HG02571 (cell line): ENCODE measurements around the gene CNMD.
A peak's percentile ranks its signal among the peaks of the same experiment; 100 is the strongest.
"Not testable (repeated sequence)": the region's sequence is repeated elsewhere in the genome, so short reads cannot be mapped to it uniquely, and the experiment has no call there.

Source experiments
- ATAC-seq: cut with Tn5 transposase; IDR thresholded peaks from one replicate; pipeline ENCODE4 v1.9.1; 2021; ENCODE audit warnings: mild to moderate bottlenecking, moderate library complexity; ENCODE audit not compliant: unreplicated experiment

Gene CNMD

DNA sequence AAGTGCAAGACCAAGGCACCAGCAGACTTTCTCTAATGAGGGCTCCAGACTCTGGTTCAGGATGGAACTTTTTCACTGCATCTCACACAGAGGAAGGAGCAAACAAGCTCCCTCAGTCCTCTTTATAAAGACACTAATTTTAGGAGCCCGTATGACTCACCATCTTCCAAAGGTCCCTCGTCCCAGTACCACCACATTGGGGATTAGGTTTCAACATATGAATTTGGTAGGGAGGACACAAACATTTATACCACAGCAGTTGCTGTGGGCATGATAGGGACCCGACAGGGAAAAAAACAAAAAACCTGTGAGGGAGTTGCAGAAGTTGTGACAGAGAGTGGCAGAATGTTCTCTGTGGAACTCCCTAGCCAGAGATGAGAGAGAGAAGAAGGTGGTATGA, 6.5 kb upstream of the CNMD start:
- no peak for ATAC-seq

DNA sequence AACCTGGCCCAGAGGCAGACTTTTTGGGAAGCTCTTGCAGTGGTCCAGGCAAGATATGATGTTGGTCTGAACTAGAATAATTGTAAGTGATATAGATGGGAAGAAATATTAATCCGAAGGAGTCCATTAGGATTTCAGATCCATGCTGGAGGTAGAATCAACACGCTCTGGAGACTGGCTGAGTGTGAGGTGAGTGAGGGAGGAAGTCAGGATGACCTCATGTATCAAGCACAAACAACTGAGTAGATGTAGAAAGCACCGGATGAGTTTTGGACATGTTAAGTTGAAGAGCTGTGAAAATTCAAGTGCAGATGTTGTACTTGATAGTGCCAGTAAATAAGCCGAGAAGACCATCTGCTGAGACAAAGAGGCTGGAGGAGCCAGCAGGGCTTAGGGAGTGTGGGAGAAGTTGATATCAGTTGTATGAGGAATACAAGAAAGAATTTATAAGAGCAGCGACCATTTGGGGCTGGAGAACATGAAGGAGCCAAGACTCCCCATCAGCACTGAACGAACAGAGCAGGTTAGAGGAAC, 5.3 kb upstream of the CNMD start:
- ATAC-seq = no peak

DNA sequence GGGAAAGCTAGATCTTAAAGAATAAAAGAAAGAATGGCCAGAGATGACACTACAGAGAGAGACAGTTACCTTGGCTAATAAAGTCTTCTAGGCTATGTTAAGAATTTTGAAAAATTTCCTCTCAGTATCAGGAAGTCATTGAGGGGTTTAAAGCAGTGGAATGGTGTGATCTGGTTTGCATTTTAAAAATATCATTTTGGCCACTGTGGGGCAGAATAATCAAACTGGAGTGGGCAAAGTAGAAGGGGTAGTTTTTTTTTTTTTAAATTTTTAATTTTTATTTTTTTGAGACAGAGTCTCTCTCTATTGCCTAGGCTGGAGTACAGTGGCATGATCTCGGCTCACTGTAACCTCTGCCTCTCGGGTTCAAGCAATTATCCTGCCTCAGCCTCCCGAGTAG, 4.4 kb upstream of the CNMD start:
- no peak for ATAC-seq

DNA sequence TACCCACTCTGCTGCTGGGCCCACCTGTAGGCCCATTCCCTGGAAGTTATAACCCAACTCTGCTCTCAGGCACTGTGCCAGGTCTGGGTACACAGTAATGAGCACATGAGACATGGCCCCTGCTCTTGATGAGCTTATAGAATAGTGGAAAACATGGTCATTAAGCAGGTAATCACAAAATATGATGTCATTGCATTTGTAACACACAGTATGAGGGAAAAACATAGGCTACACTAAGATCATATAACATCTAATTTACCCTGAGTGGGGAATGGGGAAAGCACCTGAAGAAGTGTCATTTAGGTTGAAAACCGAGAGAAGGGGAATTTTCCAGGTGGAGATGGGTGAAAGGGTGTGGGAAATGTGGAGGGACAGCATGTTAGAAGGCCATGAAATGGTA, 3.9 kb upstream of the CNMD start:
- no peak for ATAC-seq

DNA sequence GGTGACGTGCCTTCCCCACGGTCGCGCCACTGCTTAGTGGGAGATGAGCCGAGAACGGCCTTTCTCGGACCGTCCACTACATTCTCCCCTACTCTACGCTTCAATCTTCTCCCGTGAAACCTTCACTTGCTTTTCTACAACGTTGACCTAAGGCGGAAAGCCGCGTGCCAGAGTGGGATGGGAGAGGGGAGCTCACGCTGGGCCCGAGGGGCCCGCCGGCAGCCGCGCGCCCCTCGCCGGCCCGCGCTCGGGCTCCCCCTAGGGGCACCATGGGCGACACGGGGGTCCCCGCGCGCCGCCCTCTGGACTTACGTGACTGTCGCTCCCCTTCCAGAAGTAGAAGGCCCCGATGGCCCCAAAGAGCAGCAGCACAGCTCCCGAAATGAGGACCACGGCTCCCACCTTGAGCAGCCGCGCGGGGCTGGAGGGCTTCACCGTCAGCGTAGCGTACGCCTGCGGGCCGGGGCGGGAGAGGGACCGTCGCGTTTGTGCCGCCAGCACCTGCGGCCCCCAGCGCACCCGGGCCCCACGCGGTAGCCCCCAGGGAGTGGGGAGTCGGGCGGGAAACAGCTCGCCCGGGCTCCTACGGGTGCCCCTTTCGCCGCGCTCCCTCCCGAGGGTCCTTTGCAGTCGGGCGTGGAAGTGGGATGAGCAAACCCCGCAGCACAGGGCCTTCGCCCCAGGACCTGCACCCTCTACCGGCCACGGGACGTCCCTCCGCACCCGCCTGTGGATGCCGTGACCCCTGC, 727 bp downstream of the CNMD start:
- ATAC-seq = peak; percentile 58

DNA sequence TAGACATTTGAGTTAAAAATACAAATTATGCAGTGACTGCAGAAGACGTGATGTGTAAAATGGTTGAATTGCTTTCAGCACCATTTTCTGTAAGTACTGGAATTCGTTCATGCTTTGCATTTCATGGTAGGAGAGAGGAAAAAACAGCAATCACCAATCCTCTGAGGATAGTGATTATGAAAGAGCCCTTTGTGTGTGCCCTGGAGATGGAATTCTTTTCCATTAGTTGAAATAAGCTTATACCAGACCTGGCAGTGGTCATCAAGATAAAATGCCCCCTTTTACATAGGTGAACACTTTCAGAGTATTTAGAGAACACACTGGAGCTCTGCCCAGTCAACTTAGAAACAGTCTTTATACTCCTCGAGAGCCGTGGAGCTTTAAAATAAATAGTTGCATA, 1.7 kb downstream of the CNMD start:
- ATAC-seq = no peak

DNA sequence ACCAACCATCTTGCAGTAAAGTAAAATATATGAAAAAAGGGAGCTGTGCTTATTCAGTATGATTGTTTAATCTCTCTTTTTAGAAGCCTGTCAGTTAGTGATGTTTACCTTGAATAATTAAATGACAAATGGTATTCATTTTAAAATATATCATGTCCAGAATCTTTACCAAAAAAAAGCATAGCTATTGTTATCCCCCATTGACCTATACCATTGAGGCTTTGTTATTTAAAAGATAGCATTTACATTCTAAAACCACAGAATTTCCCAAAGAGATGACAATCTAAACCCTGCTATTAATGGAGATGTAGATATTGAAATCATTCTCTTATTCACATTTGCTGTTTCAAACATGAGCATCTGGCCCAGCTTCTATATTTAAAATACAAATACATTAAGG, 2.2 kb downstream of the CNMD start:
- no peak for ATAC-seq

DNA sequence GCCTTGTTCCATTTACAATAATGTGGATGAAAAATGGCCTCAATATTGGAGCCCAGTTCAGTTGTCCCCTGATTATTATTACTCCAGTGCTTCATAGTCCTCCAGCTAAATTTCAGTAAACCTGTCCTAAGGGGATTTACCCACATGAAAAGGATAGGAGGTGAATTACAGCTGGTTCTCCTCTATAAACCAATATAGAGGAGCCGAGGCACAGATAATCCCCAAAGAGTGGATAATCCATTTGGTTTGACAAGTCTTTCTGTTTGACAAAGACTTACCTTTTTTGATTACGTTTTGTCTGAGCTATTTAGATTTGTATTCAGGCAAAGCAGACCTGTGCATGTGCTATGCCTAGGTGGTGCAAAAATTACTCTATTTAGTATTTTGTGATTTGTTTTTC, 2.7 kb downstream of the CNMD start:
- no peak for ATAC-seq

DNA sequence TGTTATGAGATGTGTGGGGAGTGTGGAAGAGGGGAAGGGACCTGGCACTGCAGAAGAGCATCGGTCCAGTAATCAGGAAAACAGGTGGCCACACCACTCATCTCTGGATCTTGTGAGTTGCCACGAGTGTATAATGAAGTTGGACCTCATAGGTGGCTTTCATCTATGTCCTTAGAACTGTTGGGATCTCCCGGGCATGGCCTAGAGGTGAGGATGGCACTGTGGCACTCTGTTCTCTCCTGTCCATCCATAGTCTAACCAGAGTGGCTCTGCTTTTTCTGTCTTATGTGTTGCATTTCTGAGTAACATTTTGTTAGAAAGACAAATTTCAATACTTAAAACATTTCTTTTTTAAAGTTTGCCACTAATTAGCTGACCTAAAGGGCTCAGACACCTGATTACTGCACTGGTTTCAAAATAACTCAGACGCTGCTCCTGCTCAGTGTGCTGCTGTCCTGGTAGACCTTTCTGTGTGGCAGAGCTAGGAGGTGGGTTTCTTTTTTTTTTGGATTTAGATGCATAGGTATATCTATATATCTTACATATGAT, 5.5 kb downstream of the CNMD start:
- ATAC-seq = no peak

DNA sequence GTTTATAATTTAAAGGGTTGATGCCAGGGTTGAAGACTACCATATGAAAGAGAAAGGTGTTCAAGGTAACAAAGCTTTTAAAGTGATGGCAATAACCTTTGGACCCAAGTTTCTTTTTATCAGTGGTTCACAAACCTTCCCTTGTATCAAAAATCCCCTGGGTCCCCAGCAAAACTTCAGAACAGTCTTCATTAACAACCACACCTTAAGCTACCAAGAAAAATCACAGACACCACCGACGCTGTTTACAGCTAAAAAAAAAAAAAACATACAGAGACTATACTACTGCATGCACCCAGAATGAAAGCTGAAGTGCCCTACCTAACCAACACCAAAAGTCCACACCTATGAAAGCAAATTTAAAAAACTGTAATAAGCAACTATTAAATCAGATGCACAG, 13.4 kb downstream of the CNMD start:
- ATAC-seq = no peak

DNA sequence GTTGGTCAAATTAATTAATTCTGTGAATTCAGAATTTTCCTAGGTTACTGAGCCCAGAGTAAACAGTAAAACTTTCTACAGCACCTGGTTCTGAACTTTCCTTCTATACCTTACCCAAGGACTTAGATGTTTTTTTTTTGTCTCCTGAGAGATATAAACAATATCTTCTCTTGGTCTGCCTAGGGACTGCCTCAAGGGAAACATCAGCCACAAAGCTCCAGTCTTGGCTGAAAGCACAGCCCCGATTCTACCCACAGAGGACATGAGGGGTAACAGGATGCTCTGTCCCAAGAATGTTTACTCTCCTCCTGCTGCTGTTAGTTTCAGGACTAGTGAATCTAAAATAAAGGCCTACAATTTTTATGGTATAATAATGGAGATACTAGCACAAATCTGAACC, 14.3 kb downstream of the CNMD start:
- ATAC-seq = no peak

DNA sequence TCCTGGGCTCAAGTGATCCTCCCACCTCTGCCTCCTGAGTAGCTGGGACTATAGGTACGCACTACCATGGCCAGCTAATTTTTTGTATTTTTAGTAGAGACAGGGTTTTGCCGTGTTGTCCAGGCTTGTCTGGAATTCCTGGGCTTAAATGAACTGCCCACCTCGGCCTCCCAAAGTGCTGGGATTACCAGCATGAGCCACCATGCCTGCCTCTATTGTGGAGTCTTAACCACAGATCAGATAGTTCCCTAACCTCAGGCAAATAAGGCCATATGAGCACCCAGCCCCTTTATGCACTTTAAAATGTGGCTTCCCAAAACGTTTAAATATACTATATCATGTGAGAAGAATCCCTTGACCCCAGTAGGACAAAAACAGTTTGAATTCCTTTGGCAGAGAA, 16.4 kb downstream of the CNMD start:
- no peak for ATAC-seq

DNA sequence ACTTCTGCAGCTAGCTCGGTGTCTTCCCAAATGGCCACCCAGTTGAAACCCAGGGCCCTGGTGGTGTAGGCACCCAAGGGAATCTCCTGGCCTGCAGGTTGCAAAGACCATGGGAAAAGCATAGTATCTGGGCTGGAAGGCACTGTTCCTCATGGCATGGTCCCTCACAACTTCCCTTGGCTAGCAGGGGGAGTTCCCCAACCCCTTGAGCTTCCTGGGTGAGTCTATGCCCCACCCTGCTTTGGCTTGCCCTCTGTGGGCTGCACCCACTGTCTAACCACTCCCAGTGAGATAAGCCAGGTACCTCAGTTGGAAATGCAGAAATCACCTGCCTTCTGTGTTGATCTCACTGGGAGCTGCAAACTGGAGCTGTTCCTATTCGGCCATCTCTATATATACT, 18.3 kb downstream of the CNMD start:
- not testable (repeated sequence) for ATAC-seq

DNA sequence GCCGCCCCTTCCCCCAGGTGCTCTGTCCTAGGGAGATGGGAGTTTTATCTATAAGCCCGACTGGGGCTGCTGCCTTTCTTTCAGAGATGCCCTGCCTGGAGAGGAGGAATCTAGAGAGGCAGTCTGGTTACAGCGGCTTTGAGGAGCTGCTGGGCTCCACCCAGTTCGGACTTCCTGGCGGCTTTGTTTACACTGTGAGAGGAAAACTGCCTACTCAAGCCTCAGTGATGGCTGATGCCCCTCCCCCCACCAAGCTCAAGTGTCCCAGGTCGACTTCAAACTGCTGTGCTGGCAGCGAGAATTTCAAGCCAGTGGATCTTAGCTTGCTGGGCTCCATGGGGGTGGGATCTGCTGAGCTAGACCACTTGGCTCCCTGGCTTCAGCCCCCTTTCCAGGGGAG, 18.7 kb downstream of the CNMD start:
- ATAC-seq = not testable (repeated sequence)

DNA sequence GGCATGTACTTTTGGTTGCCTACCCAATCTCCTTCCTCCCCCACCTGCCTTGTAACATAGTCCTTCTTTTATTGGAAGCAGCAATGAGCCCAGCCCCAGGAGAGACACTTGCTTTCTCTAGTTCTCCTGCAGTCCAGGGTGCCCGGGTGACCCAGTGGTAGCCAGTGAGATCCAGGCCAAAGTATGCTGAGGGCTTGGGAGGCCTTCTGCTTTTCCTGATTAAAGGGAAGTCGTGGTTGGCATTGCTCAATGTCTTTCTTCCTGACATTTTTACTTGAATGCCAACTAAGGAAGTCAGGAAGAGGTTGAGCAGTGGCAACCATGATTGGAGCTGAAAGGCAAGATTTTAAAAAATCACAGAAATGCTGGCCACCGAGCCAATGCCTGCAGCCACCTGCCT, 25.7 kb downstream of the CNMD start:
- ATAC-seq = no peak

DNA sequence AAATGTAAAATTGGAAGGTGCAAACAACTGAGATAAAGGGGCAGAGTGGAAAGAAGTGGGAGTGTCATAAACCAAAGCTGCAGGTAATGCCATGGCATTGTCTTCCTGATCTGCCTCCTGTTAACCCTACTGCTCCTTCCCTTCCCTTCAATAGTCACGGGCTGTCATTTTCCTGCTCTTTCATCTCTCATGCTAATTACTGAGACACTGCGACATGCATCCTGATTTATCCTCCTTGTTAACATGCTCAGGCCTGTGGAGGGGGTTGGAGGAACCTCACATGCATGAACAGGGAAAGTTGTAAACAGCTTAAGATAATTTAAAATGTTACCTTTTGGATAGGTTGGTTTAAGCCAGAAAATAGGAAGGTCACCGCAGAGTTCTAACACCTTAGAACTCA, 27.2 kb downstream of the CNMD start:
- no peak for ATAC-seq

DNA sequence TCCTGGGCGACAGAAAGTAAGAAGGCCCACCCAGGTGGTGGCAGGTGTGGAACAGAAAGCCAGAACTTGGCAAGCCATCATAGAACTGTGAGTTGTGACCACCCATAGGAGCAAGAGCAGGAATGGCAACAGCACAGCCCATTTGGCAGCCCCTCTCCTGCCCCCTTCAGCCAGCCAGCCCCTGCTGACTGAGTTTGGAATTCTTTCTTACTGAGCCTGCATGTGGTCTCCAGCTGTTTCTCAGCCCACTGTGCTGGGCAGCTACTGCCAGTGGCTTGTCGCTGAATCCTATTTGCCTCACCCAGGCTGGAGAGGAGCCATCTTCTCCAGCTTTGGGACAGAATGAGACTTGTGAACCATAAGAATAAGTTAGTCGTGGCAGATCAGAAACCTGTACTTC, 28.3 kb downstream of the CNMD start:
- no peak for ATAC-seq

DNA sequence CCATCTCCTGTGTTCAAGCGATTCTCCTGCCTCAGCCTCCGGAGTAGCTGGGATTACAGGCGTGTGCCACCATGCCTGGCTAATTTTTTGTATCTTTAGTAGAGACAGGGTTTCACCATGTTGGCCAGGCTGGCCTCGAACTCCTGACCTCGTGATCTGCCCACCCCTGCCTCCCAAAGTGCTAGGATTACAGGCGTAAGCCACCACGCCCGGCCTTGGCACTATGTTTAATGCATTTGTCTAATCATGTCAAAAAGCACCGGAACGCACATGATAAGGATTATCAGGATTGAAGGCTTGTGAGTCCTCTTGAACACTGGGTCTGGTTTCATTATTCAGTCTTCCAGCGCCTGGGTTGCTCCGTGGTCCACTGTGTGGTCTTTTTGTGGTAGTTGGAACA, 31.4 kb downstream of the CNMD start:
- ATAC-seq = not testable (repeated sequence)

DNA sequence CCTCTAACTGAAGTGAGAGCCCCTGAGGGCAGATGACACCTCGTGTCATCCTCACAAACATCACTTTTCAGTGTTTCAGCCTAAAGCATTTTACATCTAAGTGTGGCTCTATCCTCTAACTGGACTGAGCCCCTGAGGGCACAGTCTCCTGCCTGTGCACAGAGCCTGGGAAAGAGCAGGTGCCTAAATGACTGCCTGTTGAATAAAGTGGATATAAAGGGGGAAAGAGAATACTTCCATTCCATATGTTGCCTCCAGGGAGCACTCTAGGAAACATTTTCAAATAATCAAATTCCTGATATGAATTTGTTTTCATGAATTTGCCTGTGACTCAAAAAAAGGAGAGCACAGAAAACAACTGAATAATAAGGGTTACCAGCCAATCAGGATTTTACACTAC, 32.2 kb downstream of the CNMD start:
- no peak for ATAC-seq

DNA sequence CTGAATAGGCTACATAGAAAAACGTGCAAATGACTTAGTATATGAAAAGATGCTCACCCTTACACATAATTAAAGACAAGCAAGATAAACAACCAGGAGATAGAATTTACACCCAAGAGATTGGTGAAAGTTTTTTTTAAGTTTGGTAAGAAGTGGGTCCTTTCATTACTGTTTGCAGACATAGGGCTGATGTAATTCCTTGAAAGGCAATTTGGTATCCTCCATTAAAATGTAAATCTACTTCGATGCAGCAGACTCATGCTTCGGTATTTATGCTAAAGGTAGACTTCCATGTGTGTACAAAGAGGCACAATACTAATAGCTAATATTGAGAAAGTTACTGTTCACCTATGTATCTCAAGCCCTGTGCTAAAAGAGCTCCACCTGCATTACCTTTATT, 33.5 kb downstream of the CNMD start:
- no peak for ATAC-seq

DNA sequence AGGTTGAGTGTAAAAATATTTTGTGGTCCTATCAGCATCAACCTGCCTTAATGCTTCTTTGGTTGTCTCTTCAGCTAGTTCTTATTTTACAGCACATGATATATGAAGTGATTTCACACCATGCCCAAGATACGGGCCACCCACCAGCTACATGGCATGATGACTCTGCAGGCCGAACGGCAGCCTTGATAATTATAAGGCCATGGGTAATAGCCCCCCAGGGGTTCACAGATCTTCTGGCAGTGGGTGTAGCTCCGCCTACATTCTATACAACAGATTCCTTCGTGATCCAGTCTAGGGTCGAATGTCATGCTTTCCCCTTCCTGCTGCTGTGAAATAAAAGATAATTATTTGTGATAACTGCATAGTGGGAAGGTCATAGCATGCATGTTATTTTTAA, 36.1 kb downstream of the CNMD start:
- ATAC-seq = no peak

DNA sequence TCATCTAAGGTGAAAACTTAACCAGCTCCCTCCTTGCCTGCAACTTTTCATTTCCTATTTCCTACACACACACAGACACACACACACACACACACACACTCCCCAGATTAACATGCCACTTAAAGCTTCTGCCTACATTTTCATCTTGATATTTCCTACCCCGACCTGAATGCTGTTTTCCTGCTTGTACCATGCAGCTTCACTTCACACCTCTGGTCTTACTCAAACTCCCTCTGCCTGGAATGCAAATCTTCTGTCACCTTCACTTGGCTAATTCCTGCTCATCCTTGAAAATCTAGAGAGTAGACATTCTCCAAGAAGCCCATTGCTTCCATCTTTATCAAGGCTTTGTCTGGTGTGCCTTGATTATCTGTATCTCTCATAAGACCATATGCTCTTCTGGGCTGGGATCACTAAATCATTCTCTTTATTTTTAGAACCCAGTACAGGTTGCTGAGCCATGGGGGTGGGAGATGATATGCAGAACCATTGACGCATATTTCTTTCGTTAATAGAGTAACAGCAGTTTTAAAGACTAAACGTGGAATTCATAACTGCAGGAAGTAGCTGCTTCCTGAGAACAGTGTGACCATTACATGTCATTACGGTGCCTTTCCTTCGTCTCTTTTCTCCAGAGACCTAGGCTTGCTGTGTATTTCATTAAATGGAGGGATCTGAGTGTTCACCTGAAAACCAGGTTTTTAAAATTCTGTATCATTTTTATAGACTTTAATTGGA, 37.7 kb downstream of the CNMD start:
- ATAC-seq = no peak
